Endothelial cell (in vitro differentiated cells): ENCODE measurements around the gene DSG2. TPM values are rescaled to one million over a fixed set of nuclear protein-coding genes. Genes with fewer than 3 reads are reported as not detected.

ENCODE experiments used
- DNase-seq: peaks from one replicate; pipeline ENCODE4 v3.0.0; 2021; ENCODE audit warnings: low spot score
- H3K27ac Mint-ChIP-seq: one replicate; pipeline ENCODE4 v1.8.0; 2021; ENCODE audit warnings: mixed read lengths, inconsistent platforms; ENCODE audit not compliant: unreplicated experiment
- H3K27me3 Mint-ChIP-seq: one replicate; pipeline ENCODE4 v1.8.0; 2021; ENCODE audit warnings: mild to moderate bottlenecking, moderate library complexity, mixed read lengths, inconsistent platforms; ENCODE audit not compliant: unreplicated experiment
- H3K36me3 Mint-ChIP-seq: one replicate; pipeline ENCODE4 v1.8.0; 2021; ENCODE audit warnings: mild to moderate bottlenecking, low read depth, mixed read lengths, inconsistent platforms; ENCODE audit not compliant: unreplicated experiment
- H3K4me1 Mint-ChIP-seq: one replicate; pipeline ENCODE4 v1.8.0; 2021; ENCODE audit warnings: mild to moderate bottlenecking, mixed read lengths, inconsistent platforms; ENCODE audit not compliant: unreplicated experiment
- H3K4me3 Mint-ChIP-seq: one replicate; pipeline ENCODE4 v1.8.0; 2021; ENCODE audit warnings: mild to moderate bottlenecking, mixed read lengths, inconsistent platforms; ENCODE audit not compliant: unreplicated experiment
- H3K9me3 Mint-ChIP-seq: one replicate; pipeline ENCODE4 v1.8.0; 2021; ENCODE audit warnings: mixed read lengths, inconsistent platforms; ENCODE audit not compliant: unreplicated experiment
- CTCF ChIP-seq: fragments of 200-600 bp; sonication (generic); IDR thresholded peaks from one replicate; pipeline ENCODE4 v1.5.0; 2021; ENCODE audit warnings: antibody characterized with exemption; ENCODE audit not compliant: unreplicated experiment
- total RNA-seq: library from RNA; stranded (reverse); fragmentation: NEBNext Ultra II Directional; extraction: Animal tissue kit (Norgen Biotek cat#: 25700); gene quantifications from one replicate; pipeline ENCODE4 v1.2.1, GENCODE V29; 2021; ENCODE audit not compliant: unreplicated experiment

Gene DSG2
- total RNA-seq, 1 donor from 2014 or later = 60.5 TPM

GRCh38 chr18:31557446-31557845 lies 59.5 kb downstream of the DSG2 start:
- no peak for TF ChIP-seq CTCF
- H3K4me3 Mint-ChIP-seq = no peak overlapping the region
- H3K9me3 Mint-ChIP-seq = no peaks in the 10 kb centered on the region
- no peaks in the 10 kb centered on the region for H3K36me3 Mint-ChIP-seq
- no peak for DNase-seq
- H3K27ac Mint-ChIP-seq = no peak overlapping the region
- no peaks in the 10 kb centered on the region for H3K4me1 Mint-ChIP-seq
- H3K27me3 Mint-ChIP-seq = peaks cover 6% of the 10 kb centered on the region

DNA sequence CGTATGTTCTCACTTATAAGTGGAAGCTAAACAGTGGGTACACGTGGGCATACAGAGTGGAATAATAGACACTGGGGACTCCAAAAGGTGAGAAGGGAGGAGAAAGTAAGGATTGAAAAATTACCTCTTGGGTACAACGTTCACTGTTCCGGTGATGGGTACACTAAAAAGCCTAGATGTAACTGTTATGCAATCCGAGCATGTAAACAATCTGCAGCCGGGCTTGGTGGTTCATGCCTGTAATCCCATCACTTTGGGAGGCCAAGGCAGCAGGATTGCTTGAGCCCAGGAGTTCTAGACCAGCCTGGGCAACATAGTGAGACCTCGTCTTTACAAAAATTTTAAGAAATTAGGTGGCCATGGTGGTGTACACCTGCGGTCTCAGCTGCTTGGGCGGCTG lies 60.6 kb downstream of the DSG2 start:
- no peak overlapping the region for H3K27ac Mint-ChIP-seq
- H3K36me3 Mint-ChIP-seq = no peaks in the 10 kb centered on the region
- peaks cover 6% of the 10 kb centered on the region for H3K27me3 Mint-ChIP-seq
- no peak for DNase-seq
- no peaks in the 10 kb centered on the region for H3K9me3 Mint-ChIP-seq
- no peaks in the 10 kb centered on the region for H3K4me1 Mint-ChIP-seq
- no peak overlapping the region for H3K4me3 Mint-ChIP-seq
- TF ChIP-seq CTCF = no peak

GRCh38 chr18:31562726-31563125 lies 64.7 kb downstream of the DSG2 start:
- Mint-ChIP-seq H3K9me3 (no peaks in the 10 kb centered on the region), H3K4me1 (peaks cover 10% of the 10 kb centered on the region), H3K27me3 (peaks cover 5% of the 10 kb centered on the region), H3K36me3 (no peaks in the 10 kb centered on the region), H3K27ac (no peak overlapping the region), H3K4me3 (no peak overlapping the region)
- no peak for DNase-seq
- no peak for TF ChIP-seq CTCF

DNA sequence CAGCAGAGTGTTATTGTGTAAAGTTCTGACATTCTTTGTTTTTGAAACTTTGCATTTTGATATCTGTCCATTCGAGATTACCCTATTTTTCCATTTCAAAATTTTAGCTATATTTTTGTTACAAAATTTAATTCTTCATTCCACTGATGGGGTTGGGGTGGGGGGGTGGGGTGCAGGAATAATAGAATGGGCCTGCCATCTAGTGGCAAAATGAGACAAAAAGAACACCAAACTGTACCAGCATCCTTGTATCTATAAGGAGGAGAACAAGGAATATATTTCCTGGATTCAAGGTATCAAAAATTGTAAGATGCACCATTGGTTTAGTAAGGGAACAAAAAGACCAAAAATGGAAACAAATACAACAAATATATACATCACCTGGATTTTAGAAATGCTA lies 65.8 kb downstream of the DSG2 start:
- Mint-ChIP-seq H3K4me1 (peaks cover 10% of the 10 kb centered on the region), H3K36me3 (no peaks in the 10 kb centered on the region), H3K4me3 (no peak overlapping the region), H3K9me3 (no peaks in the 10 kb centered on the region), H3K27ac (no peak overlapping the region), H3K27me3 (peaks cover 5% of the 10 kb centered on the region)
- no peak for TF ChIP-seq CTCF
- DNase-seq = no peak

GRCh38 chr18:31565345-31565744 lies 67.4 kb downstream of the DSG2 start:
- Mint-ChIP-seq H3K4me1 (peaks cover 10% of the 10 kb centered on the region), H3K27ac (no peak overlapping the region), H3K27me3 (peaks cover 5% of the 10 kb centered on the region), H3K4me3 (no peak overlapping the region), H3K9me3 (no peaks in the 10 kb centered on the region), H3K36me3 (no peaks in the 10 kb centered on the region)
- DNase-seq = no peak
- TF ChIP-seq CTCF = no peak
